CD8-positive, alpha-beta memory T cell (primary cell): ENCODE results near the gene SPAG7. TPM values are rescaled to one million over a fixed set of nuclear protein-coding genes. Genes with fewer than 3 reads are reported as not detected.

Source experiments
- CTCF ChIA-PET: fragments of 350-600 bp; sonication (Branson Sonifier 250); formaldehyde crosslinking; loops from one replicate; lab custom pipeline; 2021; ENCODE audit warnings: antibody characterized with exemption; lab: Charles Lee
- POLR2A ChIA-PET: fragments of 350-600 bp; sonication (Branson Sonifier 250); formaldehyde crosslinking; loops from one replicate; lab custom pipeline; 2021; ENCODE audit warnings: antibody characterized with exemption; lab: Charles Lee
- DNase-seq, 5 donors: peaks; one replicate each; pipeline versions ENCODE4 v3.0.0 to v3.0.0-alpha.2; 2020 to 2022; ENCODE audit warnings: mixed read lengths in 1 of 5
- H3K27ac ChIP-seq: one replicate; pipeline ENCODE4 v1.7.0; 2013; ENCODE audit warnings: low read depth, mild to moderate bottlenecking, low read length, moderate library complexity
- H3K27me3 ChIP-seq: 2 replicates; pipeline ENCODE4 v1.7.0; 2013; ENCODE audit warnings: low read length, mild to moderate bottlenecking; ENCODE audit not compliant: insufficient read depth, poor library complexity, severe bottlenecking
- H3K36me3 ChIP-seq: 2 replicates; pipeline ENCODE4 v1.7.0; 2013; ENCODE audit warnings: mild to moderate bottlenecking, low read length, moderate library complexity; ENCODE audit not compliant: insufficient read depth
- H3K4me1 ChIP-seq: 2 replicates; pipeline ENCODE4 v1.7.0; 2013; ENCODE audit warnings: mild to moderate bottlenecking, low read length, moderate library complexity; ENCODE audit not compliant: insufficient read depth
- H3K4me3 ChIP-seq: 2 replicates; pipeline ENCODE4 v1.7.0; 2013; ENCODE audit warnings: mild to moderate bottlenecking, low read length
- H3K9me3 ChIP-seq: 2 replicates; pipeline ENCODE4 v1.7.0; 2013; ENCODE audit warnings: mild to moderate bottlenecking, low read length
- H3K27ac Mint-ChIP-seq, 8 donors: one replicate each; pipeline ENCODE4 v1.8.0; 2020 to 2021; ENCODE audit warnings: mixed read lengths in 8 of 8, mild to moderate bottlenecking in 6 of 8, inconsistent platforms in 3 of 8, moderate library complexity in 3 of 8
- H3K27me3 Mint-ChIP-seq, 2 donors: one replicate each; pipeline ENCODE4 v1.8.0; 2020 to 2021; ENCODE audit warnings: mixed read lengths in 2 of 2, mild to moderate bottlenecking in 1 of 2, moderate library complexity in 1 of 2
- H3K36me3 Mint-ChIP-seq, 3 donors: one replicate each; pipeline ENCODE4 v1.8.0; 2020 to 2021; ENCODE audit warnings: mixed read lengths in 3 of 3, inconsistent platforms in 1 of 3, mild to moderate bottlenecking in 1 of 3
- H3K4me1 Mint-ChIP-seq, 3 donors: one replicate each; pipeline ENCODE4 v1.8.0; 2020 to 2021; ENCODE audit warnings: mixed read lengths in 3 of 3, inconsistent platforms in 1 of 3, mild to moderate bottlenecking in 1 of 3
- H3K4me3 Mint-ChIP-seq, 7 donors: one replicate each; pipeline ENCODE4 v1.8.0; 2020 to 2021; ENCODE audit warnings: mixed read lengths in 7 of 7, mild to moderate bottlenecking in 6 of 7, moderate library complexity in 4 of 7, inconsistent platforms in 2 of 7
- H3K9me3 Mint-ChIP-seq, 5 donors: one replicate each; pipeline ENCODE4 v1.8.0; 2020 to 2022; ENCODE audit warnings: mixed read lengths in 5 of 5, mild to moderate bottlenecking in 3 of 5, moderate library complexity in 2 of 5, inconsistent platforms in 1 of 5
- polyA plus RNA-seq: library from polyadenylated mRNA; unstranded; fragments of 300-500 nt; fragmentation: Illumina TruSeq; gene quantifications from one replicate; pipeline ENCODE4 v1.2.3, GENCODE V29; 2021
- total RNA-seq, 2 experiments: library from RNA; stranded (reverse); gene quantifications; one replicate each; pipeline ENCODE4 v1.2.3, GENCODE V29; 2021

SPAG7 gene
- total and polyA plus RNA-seq, 3 experiments from 2014 or later, result 63.4 to 112 (median 64.2) TPM

DNA sequence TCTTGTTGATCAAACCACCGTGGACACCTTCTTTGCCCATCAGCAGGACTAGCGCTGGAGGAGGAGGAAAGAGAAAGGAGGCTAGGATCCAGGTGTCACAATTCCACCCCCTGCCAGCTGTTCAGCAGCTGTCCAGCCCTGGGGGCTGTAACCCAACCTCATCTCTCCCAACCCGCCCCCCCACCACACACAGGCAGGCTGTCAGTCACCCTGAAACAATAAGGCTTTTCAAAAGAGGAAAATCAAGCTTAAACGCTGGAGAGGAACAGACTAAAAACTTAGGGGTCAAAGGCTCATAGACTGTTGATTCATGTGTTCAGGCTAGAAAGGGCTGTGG is 21.7 kb downstream of the SPAG7 start:
- Histone ChIP-seq H3K9me3 (no peaks in the 10 kb centered on the region), H3K27ac (peak overlapping the region; percentile 58), H3K4me3 (peak overlapping the region; percentile 97), H3K4me1 (peaks cover 67% of the 10 kb centered on the region), H3K36me3 (peaks cover 35% of the 10 kb centered on the region), H3K27me3 (no peaks in the 10 kb centered on the region)
- Mint-ChIP-seq H3K27me3 (peaks cover 0 to 5% of the 10 kb centered on the region in 2 donors), H3K4me1 (peaks cover 64 to 74% (median 73%) of the 10 kb centered on the region in 3 donors), H3K9me3 (no peaks in the 10 kb centered on the region), H3K4me3 (peak overlapping the region; percentile 94 to 100 (median 97)), H3K36me3 (peaks cover 13 to 64% (median 29%) of the 10 kb centered on the region in 3 donors), H3K27ac (peak overlapping the region; percentile 92 to 99 (median 96))
- POLR2A ChIA-PET, result interaction anchor here (1.4 to 11.7 kb wide), 2 partner anchors 21 to 46 kb away, joined by 4 to 187 read pairs; partner anchors contain the start of genes C17orf107 and SPAG7
- CTCF ChIA-PET, result interaction anchor here (2.6 to 3.3 kb wide), 2 partner anchors 22 to 37 kb away, joined by 7 to 17 read pairs; partner anchors contain the start of gene SPAG7
- no peak for DNase-seq

DNA sequence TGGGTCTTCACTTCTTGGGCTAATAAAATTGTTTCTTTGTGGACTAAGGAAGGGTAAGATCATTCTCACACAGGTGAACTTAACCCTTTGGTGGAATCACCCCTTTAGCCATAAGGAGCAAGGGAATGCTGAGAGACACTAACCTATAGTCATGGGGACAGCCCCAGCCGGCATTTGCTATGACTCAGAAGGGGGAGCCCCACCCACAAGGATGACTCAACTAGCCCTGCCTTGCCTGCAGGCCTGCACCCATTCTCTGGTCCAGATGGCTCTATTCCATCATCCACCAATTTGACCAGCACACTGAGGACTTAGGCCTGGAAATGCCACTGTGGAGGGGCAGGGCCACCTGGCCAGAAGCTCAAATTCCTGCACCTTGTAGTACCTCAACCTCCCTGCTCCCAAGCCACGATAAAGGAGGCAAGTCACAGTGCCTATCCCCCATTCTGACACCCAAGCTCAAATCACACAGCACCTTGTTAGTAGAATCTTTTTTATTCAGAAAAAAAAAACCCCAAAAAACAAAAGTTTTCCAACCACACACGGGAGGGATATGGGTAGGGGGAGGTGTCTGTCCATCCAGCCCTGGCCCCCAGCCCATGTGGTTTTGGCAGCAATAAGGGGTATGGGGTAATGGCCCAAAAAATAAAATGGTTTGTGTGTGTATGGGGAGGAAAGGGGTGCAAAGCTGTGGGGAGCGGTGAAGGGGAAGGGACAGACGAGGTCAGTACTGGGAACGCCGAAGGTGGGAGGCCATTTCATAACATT is 22.3 kb downstream of the SPAG7 start:
- Mint-ChIP-seq H3K4me3 (peak overlapping the region; percentile 94 to 100 (median 97)), H3K36me3 (peaks cover 13 to 70% (median 29%) of the 10 kb centered on the region in 3 donors), H3K9me3 (no peaks in the 10 kb centered on the region), H3K4me1 (peaks cover 58 to 70% (median 69%) of the 10 kb centered on the region in 3 donors), H3K27ac (peak overlapping the region; percentile 92 to 99 (median 96)), H3K27me3 (peaks cover 0 to 5% of the 10 kb centered on the region in 2 donors)
- POLR2A ChIA-PET, result interaction anchor here (0.7 to 11.7 kb wide), 3 partner anchors 22 to 104 kb away, joined by 3 to 187 read pairs (median 4); partner anchors contain the start of genes C17orf107 and SPAG7
- no peaks in the 10 kb centered on the region for H3K27me3 ChIP-seq
- H3K36me3 ChIP-seq, result peaks cover 35% of the 10 kb centered on the region
- H3K9me3 ChIP-seq, result no peaks in the 10 kb centered on the region
- CTCF ChIA-PET, result interaction anchor here (2.6 to 3.3 kb wide), 2 partner anchors 22 to 36 kb away, joined by 7 to 17 read pairs; partner anchors contain the start of gene SPAG7
- DNase-seq, result peak; percentile 39 to 88 (median 60)
- H3K27ac ChIP-seq, result peak overlapping the region; percentile 65
- H3K4me3 ChIP-seq, result peak overlapping the region; percentile 51
- H3K4me1 ChIP-seq, result peaks cover 64% of the 10 kb centered on the region

DNA sequence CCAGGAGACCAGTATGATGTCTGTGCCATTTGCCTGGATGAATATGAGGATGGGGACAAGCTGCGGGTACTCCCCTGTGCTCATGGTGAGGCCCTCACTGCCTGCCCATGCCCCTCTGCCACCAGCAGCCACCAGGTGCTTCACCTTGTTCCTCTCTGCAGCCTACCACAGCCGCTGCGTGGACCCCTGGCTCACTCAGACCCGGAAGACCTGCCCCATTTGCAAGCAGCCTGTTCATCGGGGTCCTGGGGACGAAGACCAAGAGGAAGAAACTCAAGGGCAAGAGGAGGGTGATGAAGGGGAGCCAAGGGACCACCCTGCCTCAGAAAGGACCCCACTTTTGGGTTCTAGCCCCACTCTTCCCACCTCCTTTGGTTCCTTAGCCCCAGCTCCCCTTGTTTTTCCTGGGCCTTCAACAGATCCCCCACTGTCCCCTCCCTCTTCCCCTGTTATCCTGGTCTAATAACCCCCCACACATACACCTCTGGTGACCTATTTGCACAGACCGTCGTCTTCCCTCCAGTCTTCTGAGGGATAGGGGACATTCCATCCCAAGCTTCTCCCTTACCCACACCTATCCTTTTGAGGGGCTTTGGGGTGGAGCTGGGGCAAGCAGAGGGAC is 23.0 kb downstream of the SPAG7 start:
- CTCF ChIA-PET, result interaction anchor here (2.6 to 3.3 kb wide), 2 partner anchors 23 to 36 kb away, joined by 7 to 17 read pairs; partner anchors contain the start of gene SPAG7
- peaks cover 35% of the 10 kb centered on the region for H3K36me3 ChIP-seq
- H3K27me3 ChIP-seq, result no peaks in the 10 kb centered on the region

DNA sequence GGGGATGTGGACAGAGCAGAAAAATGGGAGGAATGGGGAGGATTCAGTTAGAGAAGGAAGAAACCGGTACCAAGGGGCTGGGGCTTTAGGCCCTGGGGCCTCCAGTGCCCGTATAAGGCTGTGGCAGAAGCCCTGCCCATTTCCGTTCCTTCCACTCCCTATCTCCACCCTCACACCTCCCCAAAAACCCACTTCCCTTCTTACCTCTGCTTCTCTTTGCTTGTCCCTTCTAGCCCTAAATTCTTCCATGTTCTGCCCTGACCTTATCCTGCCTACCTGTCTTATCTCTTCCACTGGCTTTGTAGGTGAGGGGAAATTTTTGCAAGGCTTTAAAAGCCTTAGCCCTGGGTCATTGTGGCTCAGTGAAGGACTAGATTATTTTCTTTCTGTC is 23.5 kb downstream of the SPAG7 start:
- Histone ChIP-seq H3K9me3 (no peaks in the 10 kb centered on the region), H3K36me3 (peaks cover 35% of the 10 kb centered on the region), H3K27me3 (no peaks in the 10 kb centered on the region), H3K4me1 (peaks cover 64% of the 10 kb centered on the region), H3K4me3 (peak overlapping the region; percentile 51), H3K27ac (peak overlapping the region; percentile 65)
- ChIA-PET CTCF (interaction anchor here (1.1 to 3.3 kb wide), 3 partner anchors 23 to 35 kb away, joined by 3 to 17 read pairs (median 7); partner anchors contain the start of gene SPAG7), POLR2A (interaction anchor here (0.6 to 0.8 kb wide), 2 partner anchors 23 to 43 kb away, joined by 3 read pairs; no protein-coding TSS in a partner anchor)
- H3K36me3 Mint-ChIP-seq, result peaks cover 13 to 78% (median 29%) of the 10 kb centered on the region in 3 donors
- H3K27me3 Mint-ChIP-seq, result peaks cover 0 to 8% of the 10 kb centered on the region in 2 donors
- peaks cover 57 to 74% (median 69%) of the 10 kb centered on the region in 3 donors for H3K4me1 Mint-ChIP-seq
- DNase-seq, result peak; percentile 41 to 70 (median 62)
- H3K27ac Mint-ChIP-seq, result peak overlapping the region; percentile 86 to 99 (median 96)
- H3K4me3 Mint-ChIP-seq, result peak overlapping the region; percentile 94 to 100 (median 97)
- no peaks in the 10 kb centered on the region for H3K9me3 Mint-ChIP-seq

More for the DNA sequence above, 23.0 kb downstream of the SPAG7 start:
- no peaks in the 10 kb centered on the region for H3K9me3 ChIP-seq
- no peak for DNase-seq
- peaks cover 62% of the 10 kb centered on the region for H3K4me1 ChIP-seq
- H3K4me3 Mint-ChIP-seq, result peak overlapping the region; percentile 94 to 100 (median 97)
- H3K4me1 Mint-ChIP-seq, result peaks cover 55 to 71% (median 66%) of the 10 kb centered on the region in 3 donors
- peak overlapping the region; percentile 51 for H3K4me3 ChIP-seq
- H3K36me3 Mint-ChIP-seq, result peaks cover 13 to 74% (median 29%) of the 10 kb centered on the region in 3 donors
- H3K27ac ChIP-seq, result peak overlapping the region; percentile 65
- POLR2A ChIA-PET, result interaction anchor here (0.7 to 11.7 kb wide), 3 partner anchors 22 to 105 kb away, joined by 3 to 187 read pairs (median 4); partner anchors contain the start of genes C17orf107 and SPAG7
- H3K9me3 Mint-ChIP-seq, result no peaks in the 10 kb centered on the region
- H3K27ac Mint-ChIP-seq, result peak overlapping the region; percentile 92 to 99 (median 96)
- H3K27me3 Mint-ChIP-seq, result peaks cover 0 to 8% of the 10 kb centered on the region in 2 donors

DNA sequence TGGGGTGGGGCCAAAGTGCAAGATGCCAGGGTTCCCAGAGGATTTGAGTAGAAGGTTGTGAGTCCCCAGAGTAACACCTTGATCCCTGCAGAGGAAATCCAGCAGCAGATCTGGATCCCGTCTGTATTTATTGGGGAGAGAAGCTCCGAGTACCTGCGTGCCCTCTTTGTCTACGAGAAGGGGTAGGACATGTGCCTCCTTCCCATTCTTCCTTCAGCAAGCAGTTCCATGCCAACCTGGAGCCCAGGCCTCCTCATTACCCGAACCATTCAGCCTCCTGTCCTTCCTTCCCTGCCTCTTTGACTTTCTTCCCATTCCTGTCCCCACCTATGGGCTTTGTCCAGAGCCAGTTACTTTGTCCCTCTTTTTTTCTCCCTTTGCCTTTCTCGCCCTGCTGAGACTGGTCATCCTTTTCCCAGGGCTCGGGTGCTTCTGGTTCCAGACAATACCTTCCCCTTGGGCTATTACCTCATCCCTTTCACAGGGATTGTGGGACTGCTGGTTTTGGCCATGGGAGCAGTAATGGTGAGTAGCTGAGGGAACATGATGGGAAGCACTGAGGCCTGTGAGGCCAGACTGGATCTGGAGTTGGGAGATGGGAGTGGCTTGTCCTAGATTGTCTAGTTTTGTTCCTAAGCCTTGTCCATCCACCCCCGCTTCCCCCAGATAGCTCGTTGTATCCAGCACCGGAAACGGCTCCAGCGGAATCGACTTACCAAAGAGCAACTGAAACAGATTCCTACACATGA is 24.7 kb downstream of the SPAG7 start:
- Histone ChIP-seq H3K27ac (no peak overlapping the region), H3K27me3 (no peaks in the 10 kb centered on the region), H3K4me3 (peak overlapping the region; percentile 97), H3K4me1 (peaks cover 75% of the 10 kb centered on the region), H3K9me3 (no peaks in the 10 kb centered on the region), H3K36me3 (peaks cover 38% of the 10 kb centered on the region)
- Mint-ChIP-seq H3K36me3 (peaks cover 13 to 86% (median 29%) of the 10 kb centered on the region in 3 donors), H3K27ac (peak overlapping the region; percentile 15 to 99 (median 78)), H3K4me3 (peak overlapping the region; percentile 86 to 97 (median 96)), H3K27me3 (peaks cover 0 to 6% of the 10 kb centered on the region in 2 donors), H3K9me3 (no peaks in the 10 kb centered on the region), H3K4me1 (peaks cover 68 to 83% (median 76%) of the 10 kb centered on the region in 3 donors)
- no peak for DNase-seq
- POLR2A ChIA-PET, result interaction anchor here (0.6 to 0.8 kb wide), 2 partner anchors 8 to 20 kb away, joined by 3 to 7 read pairs; partner anchors contain the start of gene ENO3
- CTCF ChIA-PET, result interaction anchor here (0.9 to 1.1 kb wide), 2 partner anchors 24 to 38 kb away, joined by 3 read pairs; partner anchors contain the start of gene SPAG7

DNA sequence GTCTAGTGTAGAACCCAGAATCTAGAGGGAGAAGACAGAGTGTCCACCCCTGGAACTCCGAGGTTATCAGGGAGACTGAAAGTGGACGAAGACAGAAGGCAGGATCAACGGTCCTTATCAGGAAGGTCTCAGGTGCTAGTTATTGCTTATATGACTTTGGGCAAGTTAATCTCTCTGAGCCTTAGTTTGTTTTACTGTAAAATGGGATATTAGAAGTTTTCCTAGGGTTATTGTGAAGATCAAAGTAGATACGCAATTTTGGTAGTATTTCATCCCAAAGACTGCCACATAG is 26.4 kb downstream of the SPAG7 start:
- no peaks in the 10 kb centered on the region for H3K9me3 Mint-ChIP-seq
- peak overlapping the region; percentile 88 to 98 (median 95) for H3K27ac Mint-ChIP-seq
- no peak for DNase-seq
- peaks cover 34% of the 10 kb centered on the region for H3K36me3 ChIP-seq
- peak overlapping the region; percentile 85 for H3K27ac ChIP-seq
- peak overlapping the region; percentile 97 for H3K4me3 ChIP-seq
- no peaks in the 10 kb centered on the region for H3K9me3 ChIP-seq
- H3K27me3 Mint-ChIP-seq, result peaks cover 0 to 5% of the 10 kb centered on the region in 2 donors
- H3K27me3 ChIP-seq, result no peaks in the 10 kb centered on the region
- ChIA-PET POLR2A (interaction anchor here (2.7 to 4.1 kb wide), 2 partner anchors 26 to 32 kb away, joined by 15 to 67 read pairs; partner anchors contain the start of gene SPAG7), CTCF (interaction anchor here (2.9 to 4.0 kb wide), 2 partner anchors 27 to 32 kb away, joined by 25 to 34 read pairs; partner anchors contain the start of gene SPAG7)
- peaks cover 70% of the 10 kb centered on the region for H3K4me1 ChIP-seq
- H3K4me1 Mint-ChIP-seq, result peaks cover 64 to 84% (median 68%) of the 10 kb centered on the region in 3 donors
- peak overlapping the region; percentile 86 to 97 (median 96) for H3K4me3 Mint-ChIP-seq
- peaks cover 13 to 89% (median 28%) of the 10 kb centered on the region in 3 donors for H3K36me3 Mint-ChIP-seq
